Keratinocyte (primary cell): Measurements from ENCODE around the gene CIRBP. TPM values are rescaled to one million over a fixed set of nuclear protein-coding genes. Genes with fewer than 3 reads are reported as not detected.

Source experiments
- DNase-seq: peaks from one replicate; pipeline ENCODE4 v3.0.0-alpha.2; 2011; ENCODE audit warnings: low read depth, missing footprints, low spot score
- FAIRE-seq: peaks from 2 replicates; lab custom pipeline; 2011; peaks lifted over from hg19 to GRCh38; lab: Jason Lieb, UNC
- H2AFZ ChIP-seq: 2 replicates; pipeline ENCODE4 v1.6.0; 2012; ENCODE audit warnings: low read length, control low read depth, inconsistent platforms; ENCODE audit not compliant: control insufficient read depth
- H3K27ac ChIP-seq: 2 replicates; pipeline ENCODE4 v1.5.1; 2011; ENCODE audit warnings: low read length; ENCODE audit not compliant: control insufficient read depth, insufficient read depth
- H3K27me3 ChIP-seq: 3 replicates; pipeline ENCODE4 v1.6.0; 2011; ENCODE audit warnings: low read length; ENCODE audit not compliant: control insufficient read depth, insufficient read depth; ENCODE audit errors: extremely low read depth
- H3K36me3 ChIP-seq, 2 experiments: 2 replicates in 1 of 2; 3 replicates in 1 of 2; pipeline ENCODE4 v1.5.1; 2011; ENCODE audit warnings: low read length in 2 of 2, mild to moderate bottlenecking in 1 of 2; ENCODE audit not compliant: control insufficient read depth in 2 of 2, insufficient read depth in 2 of 2; ENCODE audit errors: extremely low read depth in 1 of 2
- H3K4me1 ChIP-seq: 3 replicates; pipeline ENCODE4 v1.5.1; 2011; ENCODE audit warnings: low read length; ENCODE audit not compliant: control insufficient read depth, insufficient read depth; ENCODE audit errors: extremely low read depth
- H3K4me2 ChIP-seq: 3 replicates; pipeline ENCODE4 v1.6.0; 2011; ENCODE audit warnings: low read depth, low read length; ENCODE audit not compliant: control insufficient read depth, insufficient read depth; ENCODE audit errors: extremely low read depth
- H3K4me3 ChIP-seq, 3 experiments: fragments of 200-600 bp in 1 of 3; sonication (generic) in 1 of 3; 2 replicates in 2 of 3; 3 replicates in 1 of 3; pipeline ENCODE4 v1.5.1; 2011 to 2016; ENCODE audit warnings: low read length in 3 of 3, mild to moderate bottlenecking in 3 of 3, control low read depth in 2 of 3, inconsistent platforms in 1 of 3, low read depth in 1 of 3, mixed read lengths in 1 of 3, mixed run types in 1 of 3, moderate library complexity in 1 of 3; ENCODE audit not compliant: control insufficient read depth in 2 of 3, insufficient read depth in 2 of 3; ENCODE audit errors: extremely low read depth in 1 of 3
- H3K79me2 ChIP-seq: 2 replicates; pipeline ENCODE4 v1.6.0; 2012; ENCODE audit warnings: low read length; ENCODE audit not compliant: control insufficient read depth, insufficient read depth
- H3K9ac ChIP-seq: 3 replicates; pipeline ENCODE4 v1.6.0; 2011; ENCODE audit warnings: low read length; ENCODE audit not compliant: control insufficient read depth, insufficient read depth; ENCODE audit errors: extremely low read depth
- H3K9me1 ChIP-seq: 3 replicates; pipeline ENCODE4 v1.6.0; 2011; ENCODE audit warnings: low read length; ENCODE audit not compliant: control insufficient read depth, insufficient read depth; ENCODE audit errors: extremely low read depth
- H3K9me3 ChIP-seq: 2 replicates; pipeline ENCODE4 v1.5.1; 2012; ENCODE audit warnings: low read depth, low read length; ENCODE audit not compliant: control insufficient read depth
- H4K20me1 ChIP-seq: 3 replicates; pipeline ENCODE4 v1.6.0; 2011; ENCODE audit warnings: low read length; ENCODE audit not compliant: control insufficient read depth, insufficient read depth; ENCODE audit errors: extremely low read depth
- CTCF ChIP-seq, 3 experiments: IDR thresholded peaks in 1 of 3; conservative IDR thresholded peaks in 1 of 3; optimal IDR thresholded peaks in 1 of 3; 2 replicates in 2 of 3; 3 replicates in 1 of 3; pipeline versions ENCODE3 to v1.5.1; 2011; ENCODE audit warnings: low read length in 3 of 3, mild to moderate bottlenecking in 3 of 3, moderate library complexity in 2 of 3, control low read depth in 1 of 3, inconsistent platforms in 1 of 3; ENCODE audit not compliant: insufficient read depth in 2 of 3; ENCODE audit errors: extremely low read depth in 1 of 3
- EZH2 ChIP-seq: IDR thresholded peaks from one replicate; pipeline ENCODE4 v1.6.1; 2012; ENCODE audit warnings: inconsistent platforms, mild to moderate bottlenecking, low read length, moderate library complexity
- dilution Hi-C: fragments of 300-500 bp; cut with MboI; formaldehyde crosslinking; loops from one replicate; pipeline ENCODE4 v1.7.0; 2020; ENCODE audit warnings: low sequenced_read_pairs; ENCODE audit not compliant: extremely low pct_ligation_motif_present
- polyA plus RNA-seq, 5 experiments: library from polyadenylated mRNA; depleted of rRNA in 3 of 5; stranded (reverse) in 3 of 5; stranded (forward) in 1 of 5; unstranded in 1 of 5; fragments of >200 nt; gene quantifications; 1 replicate in 1 of 5; 2 replicates in 3 of 5; 3 replicates in 1 of 5; pipeline versions ENCODE4 v1.2.1 to v1.2.3, GENCODE V29; 2011 to 2012; ENCODE audit warnings: missing spikeins in 2 of 5, low read depth in 1 of 5, low replicate concordance in 1 of 5

CIRBP gene
- polyA plus RNA-seq, 1 donor (not counting 4 experiments of a cell fraction or from before 2014, with no cell fraction given): 113 TPM

GRCh38 chr19:1272423-1273262 lies 3.5 kb downstream of the CIRBP start:
- H4K20me1 ChIP-seq: no peaks in the 10 kb centered on the region
- no peak for TF ChIP-seq CTCF (optimal IDR thresholded peaks at IDR 0.05 in 1 of 3, IDR thresholded peaks at IDR 0.05 in 1 of 3, conservative IDR thresholded peaks at IDR 0.05 in 1 of 3; ENCODE audit: extremely low read depth in 1 of 3, insufficient read depth in 2 of 3, low read length in 3 of 3)
- TF ChIP-seq EZH2: no peak
- no peak overlapping the region for H3K27ac ChIP-seq
- no peak overlapping the region for H3K4me2 ChIP-seq
- DNase-seq (no peak), FAIRE-seq (no peak)
- H3K79me2 ChIP-seq: peaks cover 55% of the 10 kb centered on the region
- no peaks in the 10 kb centered on the region for H3K27me3 ChIP-seq
- H3K9me1 ChIP-seq: no peaks in the 10 kb centered on the region
- H3K4me1 ChIP-seq: peaks cover 52% of the 10 kb centered on the region
- dilution Hi-C loops: no loop called here
- H3K36me3 ChIP-seq: peaks cover 29 to 42% of the 10 kb centered on the region in 2 experiments
- H2AFZ ChIP-seq: no peak overlapping the region
- H3K4me3 ChIP-seq: no peak overlapping the region
- no peak overlapping the region for H3K9ac ChIP-seq
- no peaks in the 10 kb centered on the region for H3K9me3 ChIP-seq

- no peak for DNase-seq
- no peak for FAIRE-seq
- peak overlapping the region; percentile 90 for H3K9ac ChIP-seq
- H2AFZ ChIP-seq: no peak overlapping the region
- no peak overlapping the region for H3K27ac ChIP-seq
- dilution Hi-C loops: no loop called here
- no peak overlapping the region for H3K4me3 ChIP-seq
- no peaks in the 10 kb centered on the region for H4K20me1 ChIP-seq
- peaks cover 55% of the 10 kb centered on the region for H3K79me2 ChIP-seq
- H3K36me3 ChIP-seq: peaks cover 29 to 42% of the 10 kb centered on the region in 2 experiments
- H3K4me2 ChIP-seq: peak overlapping the region; percentile 87
- no peaks in the 10 kb centered on the region for H3K9me3 ChIP-seq
- no peak for TF ChIP-seq CTCF (optimal IDR thresholded peaks at IDR 0.05 in 1 of 3, IDR thresholded peaks at IDR 0.05 in 1 of 3, conservative IDR thresholded peaks at IDR 0.05 in 1 of 3; ENCODE audit: extremely low read depth in 1 of 3, insufficient read depth in 2 of 3, low read length in 3 of 3)
- no peak for TF ChIP-seq EZH2
- no peaks in the 10 kb centered on the region for H3K27me3 ChIP-seq
- no peaks in the 10 kb centered on the region for H3K9me1 ChIP-seq
- H3K4me1 ChIP-seq: peaks cover 51% of the 10 kb centered on the region
Observed at GRCh38 chr19:1273263-1274041, 4.3 kb downstream of the CIRBP start.
